GM12892 (cell line): ENCODE data around the gene ZNF443.

Experiments used
- POLR2A ChIP-seq: IDR thresholded peaks from 2 replicates; pipeline ENCODE4 v1.6.1; 2011; ENCODE audit warnings: low read depth, low read length, control low read depth
- POLR2AphosphoS5 ChIP-seq: IDR thresholded peaks from 2 replicates; pipeline ENCODE4 v1.6.1; 2011; ENCODE audit warnings: low read depth, low read length, control low read depth
- TAF1 ChIP-seq: IDR thresholded peaks from 2 replicates; pipeline ENCODE4 v1.6.1; 2011; ENCODE audit warnings: low read depth, mild to moderate bottlenecking, control low read depth, low read length, borderline replicate concordance

DNA sequence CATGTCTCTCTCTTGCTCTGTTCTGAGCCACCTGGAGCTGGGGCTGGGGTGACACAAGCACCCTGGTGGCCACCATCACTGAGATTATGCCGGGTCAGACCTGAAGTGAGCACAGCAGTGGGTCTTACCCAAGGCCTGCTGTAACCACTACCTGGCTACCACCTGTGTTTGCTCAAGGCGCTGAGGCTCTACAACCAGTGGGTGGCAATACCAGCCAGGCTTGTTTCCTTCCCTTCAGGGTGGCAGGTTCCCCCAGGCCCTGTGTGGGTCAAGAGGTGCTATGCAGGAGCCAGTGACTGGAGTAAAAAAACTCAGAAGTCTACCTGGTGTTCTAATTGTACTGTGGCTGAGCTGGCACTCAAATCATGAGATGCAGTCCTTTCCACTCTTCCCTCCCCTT, 8.0 kb upstream of the ZNF443 start:
- TF ChIP-seq POLR2A (no peak), POLR2AphosphoS5 (no peak), TAF1 (no peak)
